GM23248 (cell line): ENCODE results near the gene DLG2. TPM values are rescaled to one million over a fixed set of nuclear protein-coding genes. Genes with fewer than 3 reads are reported as not detected.

Experiments used
- DNase-seq: peaks from one replicate; pipeline ENCODE4 v3.0.0-alpha.2; 2015
- H2AFZ ChIP-seq: fragments of 200-600 bp; sonication (generic); 2 replicates; pipeline ENCODE4 v1.6.1; 2016; ENCODE audit warnings: antibody characterized with exemption
- H3F3A ChIP-seq: fragments of 200-600 bp; sonication (generic); 2 replicates; pipeline ENCODE4 v1.6.1; 2016; ENCODE audit warnings: mild to moderate bottlenecking, antibody characterized with exemption, mixed run types; ENCODE audit not compliant: insufficient read depth
- H3K27ac ChIP-seq: fragments of 200-600 bp; sonication (generic); 2 replicates; pipeline ENCODE4 v1.5.1; 2016; ENCODE audit warnings: mild to moderate bottlenecking
- H3K27me3 ChIP-seq: fragments of 200-600 bp; sonication (generic); replicated peaks from 2 replicates; pipeline ENCODE4 v1.6.1; 2016; ENCODE audit warnings: mild to moderate bottlenecking; ENCODE audit not compliant: insufficient read depth
- H3K36me3 ChIP-seq: fragments of 200-600 bp; sonication (generic); 2 replicates; pipeline ENCODE4 v1.6.1; 2016; ENCODE audit warnings: low read depth, mild to moderate bottlenecking
- H3K4me1 ChIP-seq: fragments of 200-600 bp; sonication (generic); 2 replicates; pipeline ENCODE4 v1.6.1; 2016; ENCODE audit warnings: mild to moderate bottlenecking; ENCODE audit not compliant: insufficient read depth
- H3K4me2 ChIP-seq: fragments of 200-600 bp; sonication (generic); one replicate; pipeline ENCODE4 v1.6.1; 2016; ENCODE audit warnings: mild to moderate bottlenecking; ENCODE audit not compliant: unreplicated experiment
- H3K4me3 ChIP-seq: fragments of 200-600 bp; sonication (generic); 2 replicates; pipeline ENCODE4 v1.5.1; 2016; ENCODE audit warnings: mild to moderate bottlenecking
- H3K79me2 ChIP-seq: fragments of 200-600 bp; sonication (generic); 2 replicates; pipeline ENCODE4 v1.6.1; 2016; ENCODE audit warnings: mild to moderate bottlenecking; ENCODE audit not compliant: insufficient read depth
- H3K9ac ChIP-seq: fragments of 200-600 bp; sonication (generic); 2 replicates; pipeline ENCODE4 v1.6.1; 2016; ENCODE audit warnings: mild to moderate bottlenecking
- H3K9me2 ChIP-seq: fragments of 200-600 bp; sonication (generic); 2 replicates; pipeline ENCODE4 v1.6.1; 2016; ENCODE audit warnings: mixed run types, mild to moderate bottlenecking, moderate library complexity; ENCODE audit not compliant: insufficient read depth
- H3K9me3 ChIP-seq: fragments of 200-600 bp; sonication (generic); one replicate; pipeline ENCODE4 v1.6.1; 2017; ENCODE audit warnings: low read depth
- H4K20me1 ChIP-seq: fragments of 200-600 bp; sonication (generic); 2 replicates; pipeline ENCODE4 v1.6.0; 2016; ENCODE audit not compliant: insufficient read depth
- EZH2 ChIP-seq: fragments of 200-600 bp; sonication (generic); IDR thresholded peaks from 2 replicates; pipeline ENCODE4 v1.6.1; 2018; ENCODE audit warnings: antibody characterized with exemption, mild to moderate bottlenecking; ENCODE audit not compliant: insufficient read depth, poor library complexity, severe bottlenecking
- EZH2phosphoT487 ChIP-seq: fragments of 200-600 bp; sonication (generic); IDR thresholded peaks from 2 replicates; pipeline ENCODE4 v1.6.1; 2018; ENCODE audit warnings: antibody characterized with exemption, moderate library complexity, mild to moderate bottlenecking, low read depth; ENCODE audit not compliant: insufficient read depth
- WGBS, 2 experiments: methylation state at CpG; one replicate each; pipeline ENCODE4 v1.1.6; 2015 to 2017; ENCODE audit warnings: low lambda C conversion rate in 2 of 2, low coverage in 1 of 2; ENCODE audit errors: missing lambda C conversion rate in 2 of 2; 5-methylcytosine and 5-hydroxymethylcytosine counted together
- in situ Hi-C: fragments of 300-500 bp; cut with MboI; formaldehyde crosslinking; loops from 2 replicates; pipeline ENCODE4 v1.15.0; 2020
- polyA plus RNA-seq: library from polyadenylated mRNA; unstranded; fragments of >200 nt; fragmentation: Nextera tagmentation; extraction: Ambion mirVana; gene quantifications from 2 replicates; pipeline ENCODE4 v1.2.1, GENCODE V29; 2016
- total RNA-seq: library from RNA; depleted of rRNA; stranded (reverse); fragments of >200 nt; shearing (Covaris generic); gene quantifications from 2 replicates; pipeline ENCODE4 v1.2.3, GENCODE V29; 2014

DLG2 gene
- total and polyA plus RNA-seq, 2 experiments from 2014 or later = 1.1 to 1.7 TPM

GRCh38 chr11:83511646-83512045 lies 2115.5 kb downstream of the DLG2 start:
- no peaks in the 10 kb centered on the region for H3K9me3 ChIP-seq
- H4K20me1 ChIP-seq = no peaks in the 10 kb centered on the region
- in situ Hi-C loops = no loop called here
- H3K4me2 ChIP-seq = no peak overlapping the region
- H3K27me3 ChIP-seq = no peaks in the 10 kb centered on the region
- H2AFZ ChIP-seq = no peak overlapping the region
- no peaks in the 10 kb centered on the region for H3F3A ChIP-seq
- 7 to 9% methylated on average over 2 of the region's 2 CpGs for WGBS, 2 experiments
- no peaks in the 10 kb centered on the region for H3K36me3 ChIP-seq
- no peak overlapping the region for H3K9ac ChIP-seq
- TF ChIP-seq EZH2phosphoT487 (no peak), EZH2 (no peak)
- no peak for DNase-seq
- H3K9me2 ChIP-seq = no peaks in the 10 kb centered on the region
- H3K79me2 ChIP-seq = no peaks in the 10 kb centered on the region
- no peak overlapping the region for H3K4me3 ChIP-seq
- H3K27ac ChIP-seq = no peak overlapping the region
- no peaks in the 10 kb centered on the region for H3K4me1 ChIP-seq

DNA sequence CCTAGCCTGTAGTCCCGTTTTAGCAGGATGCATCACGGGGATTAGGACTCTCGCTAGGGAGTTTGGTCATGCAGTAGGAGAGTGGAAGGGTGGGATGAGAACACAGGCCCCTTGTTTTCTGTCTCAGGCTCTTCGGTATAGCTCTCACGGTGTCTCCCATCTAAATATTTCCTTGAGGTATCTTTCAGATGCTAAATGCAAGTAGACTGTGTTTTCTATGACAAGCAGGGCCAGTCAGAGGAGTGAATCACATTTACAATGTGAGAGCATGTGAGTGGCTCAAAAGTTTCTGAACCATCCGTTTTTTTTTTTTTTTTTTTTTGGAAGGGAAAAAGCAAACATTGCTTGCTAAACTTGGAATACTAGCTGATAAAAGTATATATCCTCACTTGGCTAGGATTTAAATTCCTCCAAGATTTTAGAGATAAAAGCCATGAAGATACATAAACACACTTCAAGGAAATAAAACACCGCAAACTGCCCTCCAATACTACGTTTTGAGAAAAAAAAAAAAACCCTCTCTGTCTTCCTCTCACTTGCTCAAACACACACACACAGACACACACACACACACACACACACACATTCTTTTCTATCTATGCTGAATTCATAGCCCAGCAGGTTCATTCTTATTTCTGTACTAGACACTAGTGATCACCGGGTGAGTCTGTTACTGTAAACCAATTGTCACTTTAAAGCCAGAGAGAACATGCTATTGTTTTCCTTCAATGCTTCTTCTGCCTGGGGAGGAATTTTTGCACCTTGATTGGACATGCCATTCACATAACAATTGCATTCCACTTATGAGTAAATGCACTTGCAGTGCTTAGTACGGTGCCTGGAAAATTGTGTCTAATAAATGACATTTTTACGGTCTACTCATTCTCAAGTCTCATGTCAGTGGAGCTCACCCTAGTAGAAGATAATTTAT lies 2116.3 kb downstream of the DLG2 start:
- H4K20me1 ChIP-seq = no peaks in the 10 kb centered on the region
- H3F3A ChIP-seq = no peaks in the 10 kb centered on the region
- 70 to 74% methylated on average over 11 of the region's 11 CpGs for WGBS, 2 experiments
- H2AFZ ChIP-seq = no peak overlapping the region
- TF ChIP-seq EZH2 (no peak), EZH2phosphoT487 (no peak)
- H3K79me2 ChIP-seq = no peaks in the 10 kb centered on the region
- H3K4me1 ChIP-seq = no peaks in the 10 kb centered on the region
- DNase-seq = no peak
- no peaks in the 10 kb centered on the region for H3K9me2 ChIP-seq
- no peak overlapping the region for H3K4me3 ChIP-seq
- in situ Hi-C loops = no loop called here
- no peaks in the 10 kb centered on the region for H3K36me3 ChIP-seq
- H3K9ac ChIP-seq = no peak overlapping the region
- no peaks in the 10 kb centered on the region for H3K9me3 ChIP-seq
- H3K27me3 ChIP-seq = no peaks in the 10 kb centered on the region
- no peak overlapping the region for H3K27ac ChIP-seq
- no peak overlapping the region for H3K4me2 ChIP-seq

DNA sequence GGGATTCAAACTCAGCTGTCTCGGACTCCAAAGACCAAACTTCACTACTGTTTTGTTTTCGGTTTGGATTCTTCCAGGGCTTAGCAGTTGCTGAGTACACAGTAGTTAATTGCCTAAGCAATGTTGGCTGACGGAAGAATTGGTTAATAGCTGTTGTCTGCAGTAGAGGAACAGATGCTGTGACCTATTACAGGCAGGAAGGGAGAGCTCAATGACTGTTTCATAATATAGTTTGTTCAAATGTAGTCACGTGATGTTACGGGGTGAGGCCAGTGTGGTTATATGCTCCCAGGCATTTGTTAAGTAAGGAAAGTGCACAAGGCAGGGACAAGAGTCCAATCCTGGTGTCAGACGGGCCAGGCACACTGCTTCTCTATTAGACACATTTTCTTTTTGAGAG lies 2118.3 kb downstream of the DLG2 start:
- H3K79me2 ChIP-seq = no peaks in the 10 kb centered on the region
- no peaks in the 10 kb centered on the region for H3K9me2 ChIP-seq
- TF ChIP-seq EZH2 (no peak), EZH2phosphoT487 (no peak)
- H3K4me3 ChIP-seq = no peak overlapping the region; the same call in 1 of the 2 replicates
- H3K9ac ChIP-seq = no peak overlapping the region
- no peaks in the 10 kb centered on the region for H3K9me3 ChIP-seq
- no peaks in the 10 kb centered on the region for H4K20me1 ChIP-seq
- no peaks in the 10 kb centered on the region for H3K4me1 ChIP-seq
- DNase-seq = peak; percentile 40
- no peaks in the 10 kb centered on the region for H3F3A ChIP-seq
- H3K36me3 ChIP-seq = no peaks in the 10 kb centered on the region
- H3K4me2 ChIP-seq = no peak overlapping the region
- in situ Hi-C loops = no loop called here
- peak overlapping the region; percentile 38; the same call in 1 of the 2 replicates for H2AFZ ChIP-seq
- no peak overlapping the region for H3K27ac ChIP-seq
- H3K27me3 ChIP-seq = no peaks in the 10 kb centered on the region
- WGBS, 2 experiments = 12% methylated on average over 6 of the region's 6 CpGs

- in situ Hi-C loops = no loop called here
- TF ChIP-seq EZH2phosphoT487 (no peak), EZH2 (no peak)
- H3K79me2 ChIP-seq = no peaks in the 10 kb centered on the region
These were observed 2125.1 kb downstream of the DLG2 start for GRCh38 chr11:83502041-83502440.

More at GRCh38 chr11:83502041-83502440, 2125.1 kb downstream of the DLG2 start:
- Histone ChIP-seq H2AFZ (no peak overlapping the region), H3K4me1 (no peaks in the 10 kb centered on the region), H3K4me2 (no peak overlapping the region), H3K27me3 (no peaks in the 10 kb centered on the region), H3K4me3 (no peak overlapping the region), H3F3A (no peaks in the 10 kb centered on the region), H3K36me3 (no peaks in the 10 kb centered on the region), H3K9me3 (no peaks in the 10 kb centered on the region), H4K20me1 (no peaks in the 10 kb centered on the region), H3K9me2 (no peaks in the 10 kb centered on the region; the same call in 1 of the 2 replicates), H3K9ac (no peak overlapping the region), H3K27ac (no peak overlapping the region)
- 90 to 97% methylated on average over 3 of the region's 3 CpGs for WGBS, 2 experiments
- no peak for DNase-seq
